ENCODE data around the gene PSD2.

PSD2 gene

DNA sequence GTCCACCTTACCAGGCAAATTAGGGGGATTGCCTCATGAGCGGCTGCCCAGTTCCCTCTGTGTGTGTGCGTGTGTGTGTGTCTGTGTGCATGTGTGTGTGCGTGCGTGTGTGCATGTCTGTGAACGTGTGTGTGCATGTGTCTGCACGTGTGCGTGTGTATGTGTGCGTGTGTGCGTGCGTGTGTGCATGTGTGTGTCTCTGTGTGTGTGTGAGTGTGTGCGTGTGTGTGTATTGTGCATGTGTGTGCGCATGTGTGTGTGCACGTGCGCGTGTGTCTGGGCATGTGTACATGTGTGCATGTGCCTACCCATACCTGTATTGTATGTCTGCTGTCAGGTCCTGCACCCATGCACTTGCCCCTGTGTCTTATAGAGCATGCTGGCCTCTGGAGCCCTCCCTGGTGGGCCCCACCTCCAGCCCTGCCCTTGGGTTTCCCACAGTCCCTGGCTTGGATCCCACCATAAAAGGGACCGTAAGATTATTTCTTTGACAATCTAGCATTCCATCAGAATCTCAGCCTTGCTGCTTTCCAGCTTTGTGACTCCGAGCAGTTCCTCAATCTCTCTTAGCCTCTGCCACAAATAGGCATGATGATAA, 9.3 kb downstream of the PSD2 start:
- TF ChIP-seq, protein P1, sequence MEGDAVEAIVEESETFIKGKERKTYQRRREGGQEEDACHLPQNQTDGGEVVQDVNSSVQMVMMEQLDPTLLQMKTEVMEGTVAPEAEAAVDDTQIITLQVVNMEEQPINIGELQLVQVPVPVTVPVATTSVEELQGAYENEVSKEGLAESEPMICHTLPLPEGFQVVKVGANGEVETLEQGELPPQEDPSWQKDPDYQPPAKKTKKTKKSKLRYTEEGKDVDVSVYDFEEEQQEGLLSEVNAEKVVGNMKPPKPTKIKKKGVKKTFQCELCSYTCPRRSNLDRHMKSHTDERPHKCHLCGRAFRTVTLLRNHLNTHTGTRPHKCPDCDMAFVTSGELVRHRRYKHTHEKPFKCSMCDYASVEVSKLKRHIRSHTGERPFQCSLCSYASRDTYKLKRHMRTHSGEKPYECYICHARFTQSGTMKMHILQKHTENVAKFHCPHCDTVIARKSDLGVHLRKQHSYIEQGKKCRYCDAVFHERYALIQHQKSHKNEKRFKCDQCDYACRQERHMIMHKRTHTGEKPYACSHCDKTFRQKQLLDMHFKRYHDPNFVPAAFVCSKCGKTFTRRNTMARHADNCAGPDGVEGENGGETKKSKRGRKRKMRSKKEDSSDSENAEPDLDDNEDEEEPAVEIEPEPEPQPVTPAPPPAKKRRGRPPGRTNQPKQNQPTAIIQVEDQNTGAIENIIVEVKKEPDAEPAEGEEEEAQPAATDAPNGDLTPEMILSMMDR (IDR thresholded peaks at IDR 0.05; ENCODE audit: borderline replicate concordance, control extremely low read depth, extremely low read depth, insufficient read depth, missing control alignments): no peak
- in situ Hi-C loops (cut with MboI; ENCODE audit: low sequenced_read_pairs, unreplicated experiment): no loop called here
- no peak for DNase-seq (ENCODE audit: low spot score)

DNA sequence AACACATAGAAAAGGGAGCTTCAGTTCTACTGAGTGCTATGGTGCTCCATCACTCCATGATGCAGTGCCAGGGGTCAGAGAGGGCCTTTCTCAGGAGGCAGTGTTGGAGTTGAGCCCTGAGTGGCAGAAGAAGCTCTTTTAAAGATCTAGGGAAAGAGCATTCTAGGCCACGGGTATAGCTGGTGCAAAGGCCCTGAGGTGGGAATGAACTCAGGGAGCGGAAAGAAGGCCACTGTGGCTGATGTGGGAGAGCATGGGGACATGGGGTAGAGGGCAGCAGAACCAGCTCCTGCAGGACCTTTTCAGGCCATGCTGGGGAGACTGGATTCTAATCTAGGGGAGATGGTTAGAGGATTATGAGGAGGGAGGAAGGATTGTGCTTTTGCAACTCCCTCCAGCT, 9.9 kb downstream of the PSD2 start:
- in situ Hi-C loops (cut with MboI; ENCODE audit: low sequenced_read_pairs, unreplicated experiment): no loop called here
- DNase-seq (ENCODE audit: low spot score): no peak
- TF ChIP-seq, protein P1 (IDR thresholded peaks at IDR 0.05; ENCODE audit: borderline replicate concordance, control extremely low read depth, extremely low read depth, insufficient read depth, missing control alignments): no peak

DNA sequence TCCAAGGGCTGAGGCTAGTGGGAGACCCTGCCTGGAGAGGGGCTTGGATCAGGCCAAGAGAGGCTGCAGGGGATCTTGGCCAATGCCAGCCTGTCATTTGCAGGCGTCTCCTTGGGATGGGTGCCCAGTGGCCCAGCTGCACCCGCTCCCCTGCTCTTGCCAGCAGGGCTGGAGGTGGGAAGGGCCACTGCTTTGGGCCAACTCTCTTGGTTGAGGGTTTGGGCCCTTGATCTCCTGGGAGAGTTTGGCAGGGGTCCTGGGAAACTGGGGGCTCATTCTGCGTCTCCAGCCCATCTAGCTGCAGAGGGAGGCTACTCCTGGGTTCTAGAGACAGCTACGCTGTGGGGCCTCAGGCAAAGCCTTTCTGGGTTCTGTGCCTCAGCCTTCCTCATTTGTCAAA, 10.5 kb downstream of the PSD2 start:
- TF ChIP-seq, protein P1 (IDR thresholded peaks at IDR 0.05; ENCODE audit: borderline replicate concordance, control extremely low read depth, extremely low read depth, insufficient read depth, missing control alignments): no peak
- no peak for DNase-seq (ENCODE audit: low spot score)
- in situ Hi-C loops (cut with MboI; ENCODE audit: low sequenced_read_pairs, unreplicated experiment): no loop called here

DNA sequence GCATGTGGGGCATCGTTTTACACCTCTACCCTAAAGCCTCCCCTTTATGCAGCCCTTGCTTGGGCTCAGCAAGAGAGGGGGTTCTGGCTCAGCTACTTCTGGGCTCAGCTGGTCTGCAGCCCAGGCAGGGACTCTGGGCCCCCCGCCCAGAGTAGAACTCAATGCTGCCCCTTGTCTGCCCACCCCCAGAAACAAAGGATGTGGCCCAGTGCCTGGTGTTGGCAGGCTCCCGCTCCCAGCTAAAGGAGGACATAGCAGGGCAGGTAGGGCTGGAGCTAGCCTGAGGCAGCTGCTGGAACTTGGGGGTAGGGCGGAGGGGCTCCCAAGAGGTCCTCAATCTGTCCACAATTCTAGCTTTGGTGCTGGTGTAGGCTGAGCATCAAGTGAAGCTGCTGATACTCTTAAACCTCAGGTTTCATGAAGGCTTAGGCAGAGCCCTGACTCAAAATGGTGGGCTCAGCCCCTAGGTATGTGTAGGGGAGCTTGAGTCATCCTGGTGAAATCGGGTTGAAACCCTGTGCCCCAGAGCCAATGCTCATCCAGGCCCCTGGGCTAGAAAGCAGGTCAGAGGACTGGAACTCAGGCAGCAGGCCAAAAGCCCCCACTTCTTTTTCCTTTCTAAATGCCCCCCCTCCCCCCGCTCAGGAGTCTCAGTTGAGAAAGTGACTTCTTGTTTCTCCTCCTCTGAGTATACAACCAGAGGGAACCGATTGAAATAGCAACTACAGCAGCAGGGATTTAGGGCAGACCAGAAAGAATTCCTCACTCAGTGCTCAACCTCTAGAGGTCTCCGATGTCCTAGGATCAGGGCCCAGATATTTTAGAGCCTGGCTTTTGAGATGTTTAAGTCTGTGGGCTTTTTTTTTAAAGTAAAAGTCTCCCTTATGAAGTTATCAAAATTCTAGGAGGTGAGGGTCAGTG, 11.4 kb downstream of the PSD2 start:
- TF ChIP-seq, protein P1 (IDR thresholded peaks at IDR 0.05; ENCODE audit: borderline replicate concordance, control extremely low read depth, extremely low read depth, insufficient read depth, missing control alignments): no peak
- in situ Hi-C loops (cut with MboI; ENCODE audit: low sequenced_read_pairs, unreplicated experiment): no loop called here
- DNase-seq (ENCODE audit: low spot score): no peak

DNA sequence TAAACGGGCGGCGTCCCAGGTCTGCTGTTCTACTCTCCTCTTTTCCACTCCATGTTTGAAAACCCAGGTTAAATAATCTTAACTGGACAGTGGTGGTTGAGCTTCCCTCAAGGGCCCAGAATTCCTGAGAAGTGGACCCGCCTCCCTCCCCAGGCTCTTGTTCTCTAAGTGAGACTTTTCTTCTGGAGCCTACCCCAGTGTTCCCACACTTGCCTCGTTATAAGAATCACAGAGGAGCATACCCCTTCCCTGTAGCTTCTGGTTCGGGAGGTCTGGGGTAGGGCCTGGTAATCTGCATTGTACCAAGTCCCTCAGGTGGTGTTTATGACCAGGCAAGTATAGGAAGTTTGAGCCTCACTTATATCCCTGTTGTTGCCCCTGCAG, 12.0 kb downstream of the PSD2 start:
- DNase-seq (ENCODE audit: low spot score): no peak
- TF ChIP-seq, protein P1 (IDR thresholded peaks at IDR 0.05; ENCODE audit: borderline replicate concordance, control extremely low read depth, extremely low read depth, insufficient read depth, missing control alignments): no peak
- in situ Hi-C loops (cut with MboI; ENCODE audit: low sequenced_read_pairs, unreplicated experiment): no loop called here

DNA sequence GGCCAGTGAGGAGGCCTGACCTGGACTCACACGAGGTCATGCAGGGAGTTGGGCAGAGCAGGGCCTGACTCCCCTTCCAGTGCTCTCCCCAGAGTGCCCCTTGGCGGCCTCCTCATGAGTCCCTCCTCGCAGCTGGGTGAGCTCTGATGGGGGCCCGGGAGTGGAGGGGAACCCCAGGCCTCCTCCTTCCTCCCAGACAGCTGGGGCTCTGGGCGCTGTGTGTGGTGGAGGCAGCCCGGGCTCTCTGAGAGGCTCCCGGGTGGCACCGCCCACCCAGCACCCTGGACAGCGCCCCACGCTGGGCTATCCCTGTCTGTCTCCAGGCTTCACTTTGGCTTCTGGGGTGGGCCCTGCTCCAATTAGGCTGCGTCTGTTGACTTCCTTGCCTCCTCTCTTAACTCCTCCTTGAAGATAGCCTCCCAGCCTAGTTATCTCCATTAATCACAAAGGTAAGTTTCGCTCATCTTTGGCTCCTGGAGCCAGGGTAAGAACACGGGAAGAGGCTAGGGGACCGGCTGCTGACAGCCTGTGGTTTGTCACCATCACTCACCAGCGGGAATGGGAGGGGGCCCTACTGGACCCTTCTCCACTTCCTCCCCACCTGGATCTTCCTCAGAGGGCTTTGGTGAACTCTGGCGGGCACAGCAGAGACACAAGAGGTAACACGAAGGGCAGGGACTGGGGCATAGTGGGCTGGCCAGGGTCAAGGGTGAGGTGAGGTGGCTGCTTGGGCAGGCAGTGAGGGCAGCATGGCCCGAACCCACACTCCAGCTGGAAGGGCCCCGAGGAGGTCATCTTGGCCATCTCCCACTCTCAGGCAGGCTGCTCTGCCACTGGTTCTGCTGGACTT, 13.1 kb downstream of the PSD2 start:
- TF ChIP-seq, protein P1 (IDR thresholded peaks at IDR 0.05; ENCODE audit: borderline replicate concordance, control extremely low read depth, extremely low read depth, insufficient read depth, missing control alignments): no peak
- in situ Hi-C loops (cut with MboI; ENCODE audit: low sequenced_read_pairs, unreplicated experiment): no loop called here
- peak; percentile 85 for DNase-seq (ENCODE audit: low spot score)

Measured in GM13976 (cell line).